ENCODE data around the gene KRT76.

DNA sequence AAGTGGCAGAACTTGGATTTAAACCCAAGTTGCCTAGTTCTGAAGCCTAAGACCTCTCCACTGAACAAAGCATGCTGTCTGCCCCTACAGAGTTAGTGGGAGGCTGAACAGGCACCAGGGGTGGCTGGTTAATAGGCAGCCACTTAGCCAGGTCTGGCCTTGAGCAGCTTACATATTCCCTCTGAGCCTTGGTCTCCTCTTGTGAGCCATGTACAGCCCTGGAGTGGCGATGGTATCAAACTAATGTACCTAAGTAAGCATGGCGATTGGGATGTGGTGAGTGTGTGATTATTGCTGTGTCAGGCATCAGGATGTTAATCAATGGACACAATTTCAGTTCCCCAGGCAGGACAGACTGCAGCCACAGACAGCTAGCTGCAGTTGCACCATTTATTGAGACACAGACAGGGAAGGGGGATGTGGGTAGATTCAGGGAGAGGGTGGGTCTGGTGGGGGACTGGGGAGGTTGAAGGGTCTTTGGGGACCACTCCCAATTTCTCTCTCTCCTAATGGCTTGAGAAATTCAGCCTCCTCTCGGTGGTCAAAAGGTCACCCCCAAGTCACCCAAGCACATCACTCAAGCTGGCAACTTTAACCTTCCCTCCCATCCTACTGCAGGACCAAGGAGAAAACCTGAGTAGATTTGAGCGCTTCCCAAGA, 44.1 kb upstream of the KRT76 start:
- no peak for TF ChIP-seq CTCF (IDR thresholded peaks at IDR 0.05)
- TF ChIP-seq POLR2A (IDR thresholded peaks at IDR 0.05) = no peak
